Measurements from ENCODE around the gene CAPZB. TPM values are rescaled to one million over a fixed set of nuclear protein-coding genes. Genes with fewer than 3 reads are reported as not detected.

Gene CAPZB
- total RNA-seq, 1 donor from 2014 or later = 558 TPM

DNA sequence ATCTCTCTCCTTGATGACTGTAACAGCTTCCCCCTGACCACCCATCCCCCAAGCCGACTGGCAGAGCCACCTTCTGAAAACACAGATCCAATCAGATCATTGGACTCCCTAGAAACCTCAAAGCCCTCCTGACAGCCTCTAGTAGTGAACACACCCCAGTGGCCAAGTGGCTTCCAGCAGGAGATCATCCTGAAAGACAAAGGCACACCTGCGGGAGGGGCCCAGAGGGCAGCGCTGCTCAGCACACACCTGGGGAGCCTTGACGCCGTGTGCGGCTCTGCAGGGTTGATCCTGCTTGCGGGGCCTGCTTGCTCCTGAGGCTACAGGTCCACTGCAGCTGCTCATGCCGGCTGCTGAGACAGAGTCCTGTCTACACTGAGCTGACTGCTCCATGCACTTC lies 131.7 kb downstream of the CAPZB start:
- intact Hi-C loops (cut with micrococcal nuclease) = no loop called here

DNA sequence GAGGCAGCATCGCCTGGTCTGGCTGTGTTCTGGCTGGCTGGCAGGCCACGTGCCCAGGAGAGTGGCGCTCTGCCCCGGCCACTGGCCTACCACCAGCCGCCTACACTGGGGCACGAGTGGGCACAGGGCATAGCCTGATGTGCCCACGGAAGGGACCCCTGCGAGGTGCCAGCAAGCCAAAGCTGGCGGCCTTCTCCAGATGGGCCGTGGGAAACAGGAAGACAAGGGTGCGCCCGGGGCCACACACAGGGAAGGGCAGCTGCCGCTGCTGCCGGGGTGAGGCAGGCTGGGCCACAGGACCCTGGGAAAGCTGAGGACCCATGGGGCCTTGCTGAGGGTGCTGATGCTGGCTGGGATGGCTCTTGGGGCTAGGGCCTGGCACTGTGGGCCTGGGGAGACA lies 132.5 kb downstream of the CAPZB start:
- intact Hi-C loops (cut with micrococcal nuclease) = no loop called here

DNA sequence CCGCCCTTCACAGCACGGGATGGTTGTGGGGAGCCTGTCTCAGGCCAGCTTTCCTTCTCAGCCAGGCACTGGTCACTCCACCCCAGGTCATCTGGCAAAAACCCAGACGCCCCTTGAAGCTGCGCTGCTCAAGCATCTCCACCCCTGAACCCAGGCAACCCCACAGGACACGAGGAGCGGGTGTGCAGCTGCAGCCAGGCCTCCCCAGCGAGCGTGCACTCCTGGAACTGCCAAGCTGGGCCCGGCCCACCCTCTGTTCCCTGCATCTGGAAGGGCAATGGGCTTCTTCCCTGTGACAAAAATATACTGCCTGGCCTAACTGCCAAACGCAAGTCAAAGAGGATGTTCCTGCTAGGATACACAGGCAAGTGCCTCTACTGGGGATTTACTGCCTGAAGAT lies 133.5 kb downstream of the CAPZB start:
- intact Hi-C loops (cut with micrococcal nuclease) = no loop called here

DNA sequence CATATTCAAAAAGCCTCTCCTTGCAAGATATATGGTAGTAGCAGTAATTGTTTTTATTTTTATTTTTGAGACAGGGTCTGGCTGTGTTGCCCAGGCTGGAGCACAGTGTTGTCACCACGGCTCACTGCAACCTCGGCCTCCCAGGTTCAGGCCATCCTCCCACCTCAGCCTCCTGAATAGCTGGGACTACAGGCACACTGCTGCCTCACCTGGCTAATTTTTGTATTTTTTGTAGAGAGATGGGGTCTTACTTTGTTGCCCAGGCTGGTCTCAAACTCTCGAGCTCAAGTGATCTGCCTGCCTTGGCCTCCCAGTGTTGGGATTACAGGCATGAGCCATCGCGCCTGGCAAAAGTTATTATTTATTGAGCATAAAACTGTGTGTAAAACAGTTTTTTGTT lies 134.8 kb downstream of the CAPZB start:
- intact Hi-C loops (cut with micrococcal nuclease) = no loop called here

DNA sequence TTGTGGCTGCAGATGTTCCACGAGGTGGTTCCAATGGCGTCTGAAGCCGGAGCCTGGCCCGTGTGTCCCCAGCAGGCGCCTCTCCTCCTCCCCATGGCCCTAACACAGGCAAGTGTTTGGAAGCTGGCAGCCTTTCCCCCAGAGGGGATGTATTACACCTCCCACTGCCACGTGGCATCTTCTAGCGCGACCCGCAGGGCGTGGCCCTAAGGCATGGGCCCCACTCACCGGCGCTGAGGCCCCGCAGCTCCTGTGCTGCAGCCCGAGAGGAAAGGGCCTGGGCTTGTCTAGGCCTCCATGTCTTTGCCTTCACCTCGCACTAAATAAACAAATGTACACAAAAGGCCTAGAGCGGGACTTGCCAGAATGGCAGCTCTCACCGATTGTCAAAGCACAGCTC lies 135.3 kb downstream of the CAPZB start:
- intact Hi-C loops (cut with micrococcal nuclease) = no loop called here

DNA sequence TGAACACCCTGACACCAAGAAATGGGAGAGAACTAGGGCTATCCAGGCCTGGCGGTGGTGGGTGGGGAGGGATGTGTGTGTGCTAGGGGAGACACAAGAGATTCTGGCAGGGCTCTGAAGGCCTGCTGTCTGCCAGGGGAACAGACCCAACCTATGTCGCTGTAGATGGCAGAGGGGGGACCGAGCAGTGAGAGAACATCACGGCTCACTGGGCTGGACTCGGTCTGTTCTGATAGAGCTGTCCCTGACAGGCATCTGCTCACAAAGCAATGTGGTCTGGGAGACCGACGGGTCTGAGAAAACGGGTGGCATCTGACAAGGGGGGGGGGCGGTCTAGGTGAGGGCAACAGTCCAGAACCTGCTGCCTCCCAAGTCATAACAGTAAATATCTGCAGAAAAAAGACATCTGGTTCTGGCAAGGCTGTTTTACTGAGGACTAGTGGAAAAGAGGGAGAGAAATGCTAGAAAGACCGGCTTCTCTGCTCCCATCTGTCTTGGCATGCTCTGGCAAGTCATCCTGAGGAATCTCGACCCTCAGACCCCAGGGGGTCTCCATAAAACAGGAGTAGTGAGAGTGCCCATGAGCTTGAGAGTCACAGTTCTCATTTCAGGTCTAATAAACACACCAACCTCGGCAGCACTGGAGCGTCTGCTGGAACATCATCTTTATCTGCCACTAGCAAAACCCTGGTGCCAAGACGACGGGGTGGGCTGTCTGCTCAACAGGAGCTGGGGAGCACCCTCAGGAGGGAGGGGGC lies 136.7 kb downstream of the CAPZB start:
- intact Hi-C loops (cut with micrococcal nuclease) = no loop called here

DNA sequence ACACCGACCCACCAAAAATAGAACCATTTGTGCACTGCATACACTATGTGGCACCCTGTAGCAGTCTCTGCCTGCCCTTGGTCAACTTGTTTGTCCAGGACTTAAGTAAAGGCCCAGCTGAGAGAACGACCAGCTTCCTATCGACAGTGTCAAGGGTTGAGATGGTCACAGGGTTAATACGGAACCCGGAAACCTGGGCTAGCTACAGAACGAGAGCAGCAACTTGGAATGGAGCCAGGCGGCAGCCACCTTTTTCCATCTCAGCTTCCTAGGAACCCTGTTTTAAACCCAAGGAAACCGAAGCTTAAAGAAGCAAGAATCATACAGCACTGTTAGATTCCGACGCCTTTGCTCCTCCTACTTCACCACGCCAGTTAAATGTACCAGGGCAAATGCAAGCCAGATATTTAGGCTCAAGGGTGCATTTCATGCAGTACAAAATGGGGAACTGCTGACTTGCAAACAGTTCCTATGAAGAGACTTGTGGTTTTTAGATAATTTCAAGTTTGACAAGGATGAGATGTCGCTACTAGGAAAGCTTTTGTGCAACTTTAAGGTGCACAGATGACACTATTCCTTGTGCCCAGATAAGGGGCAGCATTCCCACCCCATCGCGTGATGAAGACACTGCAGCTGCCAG lies 137.7 kb downstream of the CAPZB start:
- intact Hi-C loops (cut with micrococcal nuclease) = no loop called here

DNA sequence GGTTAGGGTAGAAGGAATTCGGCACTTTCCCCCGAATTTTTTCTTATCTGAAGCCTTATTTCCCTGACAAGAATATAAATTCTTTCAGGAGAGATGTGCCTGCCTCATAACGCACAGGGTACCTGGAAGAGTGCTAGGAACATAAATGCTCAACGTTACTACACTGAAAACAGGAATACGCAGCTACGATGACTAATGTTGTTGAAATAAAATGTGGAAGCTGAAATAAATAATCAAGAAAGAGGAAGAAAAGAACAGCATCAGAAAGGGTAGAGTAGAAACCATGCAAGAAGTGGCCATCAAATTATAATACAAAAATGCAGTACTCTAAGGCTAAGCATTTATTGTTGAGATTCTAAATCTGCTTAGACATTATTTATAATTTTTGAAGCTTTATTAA lies 139.3 kb downstream of the CAPZB start:
- intact Hi-C loops (cut with micrococcal nuclease) = no loop called here

DNA sequence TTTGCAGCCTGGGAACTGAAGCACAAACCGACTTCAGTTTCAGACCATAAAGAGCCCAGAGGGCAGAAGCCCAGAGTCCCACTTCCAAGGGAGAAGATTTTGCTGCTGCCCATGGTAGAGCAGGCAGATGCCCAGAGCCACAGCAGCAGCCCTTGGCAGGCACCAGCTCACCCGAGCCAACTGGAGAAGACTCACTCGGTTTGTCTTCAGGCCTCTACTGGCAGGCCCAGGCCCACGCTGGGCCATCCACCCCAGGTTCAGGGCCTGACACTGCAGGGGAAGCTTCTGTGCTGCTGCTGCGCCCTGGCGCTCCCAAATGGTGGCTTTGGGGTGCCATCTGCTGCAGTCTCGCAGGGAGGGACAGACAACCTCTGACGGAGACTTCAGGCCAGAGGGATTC lies 139.9 kb downstream of the CAPZB start:
- intact Hi-C loops (cut with micrococcal nuclease) = no loop called here

DNA sequence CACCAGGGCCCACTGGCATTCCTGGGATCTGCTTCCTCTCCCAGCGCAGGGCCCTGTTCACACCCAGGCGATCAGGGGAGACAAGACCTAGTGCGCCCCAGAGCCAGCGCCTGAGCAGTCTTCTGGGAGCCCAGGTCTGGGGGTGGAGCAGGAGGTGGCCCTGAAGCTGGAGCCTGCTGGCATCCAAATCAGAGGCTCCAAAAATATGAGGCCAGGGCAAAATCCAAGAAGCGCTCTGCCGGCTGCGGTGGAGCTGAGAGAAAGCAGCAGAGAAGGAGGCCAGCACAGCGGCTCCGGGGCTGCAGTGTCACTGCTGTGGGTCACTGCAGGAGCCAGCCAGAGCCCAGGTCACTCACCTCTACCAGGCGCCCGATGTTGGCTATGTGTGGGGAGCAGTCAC lies 140.5 kb downstream of the CAPZB start:
- intact Hi-C loops (cut with micrococcal nuclease) = loop anchor here (1.0 to 5.0 kb wide), 4 partner anchors 47 to 252 kb away; a partner anchor contains a TSS

DNA sequence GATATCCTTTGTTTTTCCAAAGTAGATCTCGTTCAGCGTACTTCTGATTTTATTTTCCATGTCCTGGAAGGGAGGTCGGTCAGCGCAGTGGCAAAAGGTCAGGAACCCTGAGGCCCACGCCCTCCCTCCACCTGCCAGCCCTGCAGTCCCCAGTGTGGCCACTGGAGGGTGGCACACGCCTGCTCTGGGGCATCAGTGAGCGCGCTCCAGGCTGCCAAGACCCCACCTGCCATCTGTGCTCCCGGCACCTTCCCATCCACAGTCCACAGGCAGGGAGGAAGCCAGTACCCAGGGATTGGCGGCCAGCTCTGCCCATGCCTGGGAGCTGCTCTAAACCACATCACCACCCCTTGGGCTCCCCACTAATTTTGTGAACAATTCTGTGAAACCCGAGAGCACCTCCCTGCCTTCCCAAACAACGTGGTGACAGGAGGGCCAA lies 140.9 kb downstream of the CAPZB start:
- intact Hi-C loops (cut with micrococcal nuclease) = loop anchor here (1.0 to 5.0 kb wide), 4 partner anchors 48 to 253 kb away; a partner anchor contains a TSS

DNA sequence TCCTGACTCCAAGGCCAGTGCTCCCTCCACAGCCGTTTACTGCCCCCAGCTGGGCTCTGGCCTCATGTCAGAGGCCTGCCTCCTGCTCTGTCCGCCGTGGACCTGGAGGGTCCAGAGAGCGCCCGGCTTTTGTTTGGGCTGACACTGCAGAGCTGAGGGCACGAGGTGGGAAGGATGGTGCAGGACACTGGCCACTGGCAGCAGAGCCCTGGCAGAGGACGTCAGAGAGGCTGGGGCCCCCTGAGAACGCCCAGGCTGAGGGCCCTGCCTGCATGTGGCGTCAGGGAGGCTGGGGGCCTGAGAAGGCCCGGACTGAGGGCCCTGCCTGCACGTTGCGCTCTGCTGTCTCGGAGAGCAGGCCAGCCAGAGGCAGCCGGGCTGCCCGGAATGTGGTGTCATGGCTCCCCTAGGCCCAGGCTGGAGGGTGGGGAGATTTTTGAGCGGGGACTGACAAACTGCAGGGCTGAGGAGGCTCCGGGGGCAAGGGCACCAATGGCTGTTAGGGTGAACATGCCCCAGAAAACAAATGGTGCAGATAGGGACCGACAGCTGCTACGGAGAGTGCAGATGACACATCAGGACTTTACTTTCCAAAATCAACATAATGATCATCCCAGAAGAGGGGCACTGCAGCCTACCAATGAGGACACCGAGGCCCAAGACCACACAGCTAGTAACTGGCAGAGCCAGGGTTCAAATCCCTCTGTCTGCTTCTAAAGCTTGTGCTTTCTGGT lies 141.6 kb downstream of the CAPZB start:
- intact Hi-C loops (cut with micrococcal nuclease) = loop anchor here (1.0 to 5.0 kb wide), 4 partner anchors 49 to 254 kb away; a partner anchor contains a TSS

DNA sequence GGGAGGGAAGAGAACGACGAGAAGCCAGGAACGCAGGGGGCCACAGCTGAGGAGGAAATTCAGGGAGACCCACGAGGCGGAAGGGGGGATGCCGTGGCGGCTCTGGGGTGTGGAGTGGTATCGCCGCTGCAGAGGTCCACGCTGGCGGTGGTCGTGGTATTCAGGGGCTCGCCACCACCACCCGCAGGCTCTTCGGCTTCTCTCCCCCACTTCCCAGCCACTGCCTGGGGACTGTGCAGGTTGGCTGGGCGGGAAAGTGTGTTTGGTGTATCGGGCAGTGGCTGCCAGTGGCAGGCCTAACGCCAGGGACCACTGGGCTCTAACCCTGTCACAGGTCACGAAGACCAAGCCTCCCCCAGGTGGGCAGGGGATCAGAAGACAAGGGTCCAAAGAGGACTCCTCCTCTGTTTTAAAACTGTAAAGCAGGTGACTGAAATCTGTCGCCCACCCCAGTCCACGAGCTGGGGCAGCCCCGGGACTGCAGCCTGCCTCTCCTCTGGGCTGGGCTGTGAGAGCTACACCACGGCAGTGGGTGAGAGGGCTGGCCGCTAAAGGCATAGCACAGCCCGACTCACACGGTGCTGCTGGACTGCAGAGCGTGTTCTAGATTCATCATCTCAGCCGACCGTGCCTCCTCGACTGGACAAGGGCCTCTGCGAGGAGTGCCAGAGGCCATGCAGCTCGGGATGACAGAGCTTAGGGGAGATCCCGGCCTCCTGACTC lies 142.3 kb downstream of the CAPZB start:
- intact Hi-C loops (cut with micrococcal nuclease) = loop anchor here (5.0 kb wide), 3 partner anchors 49 to 254 kb away; a partner anchor contains a TSS

DNA sequence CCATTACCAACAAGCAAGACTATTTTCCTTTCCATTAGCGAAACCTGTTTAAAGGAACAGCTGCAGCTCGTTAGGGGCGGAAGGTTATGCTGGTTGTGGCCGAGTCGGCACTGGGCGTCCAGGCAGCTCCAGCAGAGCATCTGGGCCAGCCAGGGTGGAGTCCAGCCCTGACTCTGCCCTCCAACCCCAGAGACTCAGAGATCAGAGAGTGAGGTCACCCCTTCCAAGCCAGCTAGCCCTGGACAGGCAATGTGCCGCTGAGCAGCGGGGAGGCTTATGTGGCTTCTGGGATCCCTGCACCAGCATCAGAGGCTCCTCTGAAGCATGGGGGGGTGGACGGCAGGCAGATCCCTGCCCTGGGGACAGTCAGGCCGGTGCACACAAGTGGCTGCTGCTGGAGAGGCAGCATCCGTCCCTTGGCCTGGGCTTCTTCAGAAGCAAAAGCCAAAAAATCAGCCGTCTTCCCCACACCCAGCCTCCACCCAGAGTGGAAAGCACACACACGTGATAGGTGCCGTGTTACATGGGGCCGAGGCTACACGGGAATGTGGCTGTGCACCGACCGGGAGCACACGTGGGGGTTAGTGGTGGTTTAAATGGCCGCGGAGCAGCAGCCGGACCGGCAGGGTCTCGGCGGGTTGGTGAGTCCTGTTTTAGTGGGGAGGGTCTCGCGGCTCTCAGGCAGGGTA lies 143.1 kb downstream of the CAPZB start:
- intact Hi-C loops (cut with micrococcal nuclease) = loop anchor here (5.0 kb wide), 3 partner anchors 50 to 255 kb away; a partner anchor contains a TSS

DNA sequence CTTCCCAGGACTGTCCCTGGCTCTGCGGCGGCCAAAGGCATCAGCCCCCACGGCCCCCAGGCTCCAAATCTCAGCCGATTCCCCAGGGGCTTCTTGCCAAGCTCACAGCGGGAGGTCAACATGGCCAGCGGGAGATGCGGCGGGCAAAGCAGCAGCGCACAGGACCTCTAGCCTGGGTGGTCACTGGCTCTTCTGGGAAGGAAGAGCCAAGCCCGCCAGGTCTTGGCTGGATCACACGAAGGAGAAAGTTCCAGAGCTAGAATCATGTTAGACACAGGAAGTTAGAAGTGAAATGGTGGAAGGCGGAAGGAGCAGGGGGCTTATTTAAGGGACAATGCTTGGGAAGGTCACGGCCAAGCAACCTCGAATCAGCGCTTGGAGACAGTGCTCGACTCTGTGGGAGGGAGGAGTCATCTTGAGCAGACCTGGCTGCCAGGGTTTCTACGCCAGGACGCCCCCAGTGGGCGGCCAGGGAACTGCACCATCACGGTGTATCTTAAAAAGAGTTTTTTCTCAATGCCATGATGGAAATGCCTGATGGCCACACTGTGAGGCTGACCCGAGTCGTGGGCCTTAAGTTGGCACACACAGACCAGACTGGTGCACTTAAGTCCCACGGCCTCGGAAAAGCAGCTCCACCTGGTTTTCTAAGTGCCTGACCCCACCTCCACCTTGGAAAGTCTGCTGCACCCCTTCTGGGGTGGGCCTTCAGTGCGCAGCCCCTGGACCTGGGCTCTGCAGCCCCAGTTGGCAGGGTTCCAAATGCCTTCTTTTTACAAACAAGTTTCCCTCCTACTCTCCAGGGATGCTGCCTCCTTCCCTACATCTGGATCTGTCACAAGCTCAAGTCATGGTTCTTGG lies 143.9 kb downstream of the CAPZB start:
- intact Hi-C loops (cut with micrococcal nuclease) = loop anchor here (1.0 to 5.0 kb wide), 5 partner anchors 29 to 312 kb away; partner anchors contain the start of genes AKR7A2 and SLC66A1

DNA sequence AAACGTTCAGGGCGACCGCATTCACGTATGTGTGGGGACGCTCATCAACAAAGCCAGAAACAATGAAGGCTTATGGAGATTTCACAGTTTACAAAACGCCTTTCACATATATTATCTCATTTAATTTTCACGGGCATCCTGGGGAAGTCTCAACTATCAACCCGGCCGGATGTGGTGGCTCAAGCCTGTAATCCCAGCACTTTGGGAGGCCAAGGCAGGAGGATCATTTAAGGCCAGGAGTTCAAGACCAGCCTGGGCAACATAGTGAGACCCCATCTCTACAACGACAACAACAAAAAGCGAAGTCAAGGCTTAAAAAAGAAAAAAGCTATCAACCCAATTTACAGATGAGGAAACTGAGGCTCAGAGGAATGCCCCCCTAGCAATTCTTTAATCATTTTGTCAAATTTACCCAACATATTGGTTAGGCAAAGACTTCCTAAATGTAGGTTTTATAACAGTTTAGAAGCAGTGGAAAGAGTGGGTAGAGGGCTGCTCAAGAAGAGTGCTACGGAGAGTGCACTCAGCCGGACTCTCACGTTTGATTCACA lies 144.9 kb downstream of the CAPZB start:
- intact Hi-C loops (cut with micrococcal nuclease) = loop anchor here (5.0 kb wide), 3 partner anchors 52 to 257 kb away; a partner anchor contains a TSS

DNA sequence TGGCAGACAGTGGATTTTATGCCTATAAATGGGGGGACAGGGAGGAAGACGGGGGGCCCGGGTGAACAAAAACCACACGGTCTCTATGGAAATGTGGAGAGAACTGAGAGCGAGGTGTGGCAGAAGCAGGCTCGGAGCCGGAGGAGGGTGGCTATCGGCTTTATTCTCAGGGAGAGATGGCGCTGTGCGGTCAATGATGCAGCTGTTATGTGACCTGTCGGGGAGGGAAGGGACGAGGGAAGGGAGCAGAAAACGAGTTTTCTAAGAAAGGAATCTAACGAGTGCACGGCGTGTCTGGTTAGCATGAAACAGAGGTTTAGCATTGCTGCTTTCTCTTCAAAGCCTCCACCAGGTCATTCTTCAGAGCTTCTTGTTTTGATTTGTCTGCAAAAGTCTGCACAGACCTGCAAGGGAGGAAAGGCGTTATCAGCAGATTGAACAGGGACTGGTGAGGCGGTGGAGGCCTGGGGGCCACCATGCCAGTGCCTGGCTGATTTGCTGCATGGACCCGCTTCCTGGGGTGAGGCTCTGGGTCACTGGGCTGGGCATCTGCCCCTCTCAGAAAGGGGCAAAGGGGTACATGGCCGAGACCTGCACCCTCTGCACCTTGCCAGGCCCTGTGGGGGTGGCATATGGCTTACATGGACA lies 146.0 kb downstream of the CAPZB start:
- intact Hi-C loops (cut with micrococcal nuclease) = no loop called here

DNA sequence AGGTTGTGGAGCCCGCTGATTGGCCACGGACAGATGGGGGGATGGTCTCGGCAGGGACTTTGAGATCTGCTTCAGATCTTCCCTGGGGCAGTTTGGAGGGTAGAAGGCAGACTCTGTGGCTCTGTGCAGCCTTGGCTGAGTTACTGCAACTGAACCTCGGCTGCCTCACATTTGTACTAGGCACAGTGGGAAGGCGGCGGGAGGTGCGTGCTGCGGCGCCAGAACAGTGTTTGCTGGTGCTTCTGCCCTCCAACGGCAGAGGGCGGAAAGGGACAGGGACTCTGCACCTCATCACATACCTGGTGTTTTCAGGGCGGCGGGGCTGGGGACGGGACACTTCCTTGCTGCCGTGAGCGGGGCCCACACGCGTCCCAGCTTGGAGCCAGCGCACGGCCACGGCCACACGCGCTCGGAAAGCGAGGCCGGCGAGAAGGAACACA lies 147.0 kb downstream of the CAPZB start:
- intact Hi-C loops (cut with micrococcal nuclease) = no loop called here

DNA sequence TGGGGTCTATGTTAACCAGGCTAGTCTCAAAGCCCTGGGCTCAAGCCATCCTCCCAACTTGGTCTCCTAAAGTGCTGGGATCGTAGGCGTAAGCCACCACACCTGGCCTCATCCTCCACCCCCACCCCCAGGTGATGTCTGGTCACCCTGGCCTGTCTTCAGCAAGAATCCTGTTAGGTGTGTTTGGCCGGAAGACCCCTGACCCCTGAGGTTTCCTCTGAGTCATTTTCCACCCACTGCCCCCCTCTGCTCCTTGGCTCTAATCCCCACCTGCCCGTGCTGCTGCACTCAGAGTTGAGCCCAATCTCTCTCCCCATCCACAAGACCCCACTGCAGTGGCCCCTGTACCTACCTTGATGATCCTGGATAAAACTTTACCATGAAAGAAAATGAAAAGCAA lies 148.1 kb downstream of the CAPZB start:
- intact Hi-C loops (cut with micrococcal nuclease) = no loop called here

Measured in T-helper 1 cell treated with Interleukin-12 subunit alpha and Interleukin-12 subunit beta and Interleukin-4 antibody, amounts not matched to agents 30 ng/mL and 1 ng/mL, for 36 hours (primary cell).